GM21526 (cell line): ENCODE measurements around the gene SOCS2.

Experiments used
- ATAC-seq: cut with Tn5 transposase; IDR thresholded peaks from one replicate; pipeline ENCODE4 v1.9.1; 2021; ENCODE audit warnings: moderate library complexity; ENCODE audit not compliant: unreplicated experiment, low FRiP score

The SOCS2 gene

DNA sequence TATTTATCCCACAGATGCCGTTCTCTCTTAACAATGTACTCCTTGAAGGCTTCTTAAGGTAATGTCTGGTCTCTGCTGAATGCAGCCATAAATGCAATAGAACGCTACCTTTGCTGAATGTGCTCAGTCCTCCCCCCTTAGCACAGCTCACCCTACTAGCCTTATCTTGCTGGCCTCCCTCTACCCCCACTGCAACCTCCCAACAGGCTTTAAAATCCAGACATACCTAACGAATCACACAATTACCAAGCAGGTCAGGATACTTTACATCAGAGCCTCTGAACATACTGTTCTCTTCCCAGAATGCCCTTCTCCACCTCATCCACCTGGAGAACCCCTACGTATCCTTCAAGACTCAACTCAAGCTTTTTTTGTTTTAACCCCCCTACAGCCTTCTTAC lies 53.7 kb downstream of the SOCS2 start:
- ATAC-seq = no peak
